Mesendoderm (in vitro differentiated cells): Measurements from ENCODE around the gene NECAB3.

Experiments
- DNase-seq: peaks from one replicate; pipeline ENCODE4 v3.0.0; 2013
- H2AK5ac ChIP-seq: 2 replicates; pipeline ENCODE4 v1.6.1; 2013; ENCODE audit warnings: low read length, inconsistent platforms
- H2BK120ac ChIP-seq: 2 replicates; pipeline ENCODE4 v1.6.1; 2013; ENCODE audit warnings: low read depth, mild to moderate bottlenecking, low read length, moderate library complexity, mixed read lengths
- H2BK15ac ChIP-seq: replicated peaks from 2 replicates; pipeline ENCODE4 v1.6.1; 2013; ENCODE audit warnings: low read depth, mild to moderate bottlenecking, moderate library complexity
- H2BK5ac ChIP-seq: 2 replicates; pipeline ENCODE4 v1.6.1; 2013; ENCODE audit warnings: low read length, inconsistent platforms
- H3K18ac ChIP-seq: 2 replicates; pipeline ENCODE4 v1.6.1; 2013; ENCODE audit warnings: mild to moderate bottlenecking, low read length, mixed read lengths
- H3K23ac ChIP-seq: one replicate; pipeline ENCODE4 v1.6.1; 2013; ENCODE audit warnings: low read length
- H3K27ac ChIP-seq: 2 replicates; pipeline ENCODE4 v1.5.1; 2013; ENCODE audit warnings: low read depth, mild to moderate bottlenecking, inconsistent platforms, low read length, moderate library complexity
- H3K27me3 ChIP-seq: 2 replicates; pipeline ENCODE4 v1.6.1; 2013; ENCODE audit warnings: low read length, control low read depth, mild to moderate bottlenecking, inconsistent platforms; ENCODE audit not compliant: insufficient read depth, poor library complexity
- H3K36me3 ChIP-seq: 2 replicates; pipeline ENCODE4 v1.6.1; 2013; ENCODE audit warnings: low read length, inconsistent platforms; ENCODE audit not compliant: control insufficient read depth, insufficient read depth
- H3K4ac ChIP-seq: one replicate; pipeline ENCODE4 v1.6.1; 2013; ENCODE audit warnings: low read depth, mild to moderate bottlenecking, low read length, moderate library complexity
- H3K4me1 ChIP-seq: 2 replicates; pipeline ENCODE4 v1.6.1; 2013; ENCODE audit warnings: low read depth, low read length, inconsistent platforms; ENCODE audit not compliant: control insufficient read depth
- H3K4me2 ChIP-seq: 2 replicates; pipeline ENCODE4 v1.6.1; 2013; ENCODE audit warnings: low read length
- H3K4me3 ChIP-seq: 2 replicates; pipeline ENCODE4 v1.5.1; 2013; ENCODE audit warnings: mild to moderate bottlenecking, low read length
- H3K56ac ChIP-seq: one replicate; pipeline ENCODE4 v1.6.1; 2013; ENCODE audit warnings: low read length
- H3K79me1 ChIP-seq: 2 replicates; pipeline ENCODE4 v1.6.1; 2013; ENCODE audit warnings: low read length, inconsistent platforms
- H3K79me2 ChIP-seq: 2 replicates; pipeline ENCODE4 v1.6.1; 2013; ENCODE audit warnings: mild to moderate bottlenecking, low read length; ENCODE audit not compliant: control insufficient read depth, insufficient read depth
- H3K9ac ChIP-seq: 2 replicates; pipeline ENCODE4 v1.6.1; 2013; ENCODE audit warnings: low read length, inconsistent platforms
- H4K5ac ChIP-seq: one replicate; pipeline ENCODE4 v1.6.1; 2013; ENCODE audit warnings: low read length
- H4K8ac ChIP-seq: one replicate; pipeline ENCODE4 v1.6.1; 2013; ENCODE audit warnings: low read depth, mild to moderate bottlenecking, control low read depth, low read length, moderate library complexity
- WGBS: extraction: QIAGEN DNeasy Blood & Tissue Kit; methylation state at CpG from one replicate; pipeline ENCODE4 v1.1.7; 2013; ENCODE audit warnings: low lambda C conversion rate, missing lambda C conversion rate; ENCODE audit not compliant: insufficient coverage; ENCODE audit errors: extremely low coverage; 5-methylcytosine and 5-hydroxymethylcytosine counted together

The NECAB3 gene

DNA sequence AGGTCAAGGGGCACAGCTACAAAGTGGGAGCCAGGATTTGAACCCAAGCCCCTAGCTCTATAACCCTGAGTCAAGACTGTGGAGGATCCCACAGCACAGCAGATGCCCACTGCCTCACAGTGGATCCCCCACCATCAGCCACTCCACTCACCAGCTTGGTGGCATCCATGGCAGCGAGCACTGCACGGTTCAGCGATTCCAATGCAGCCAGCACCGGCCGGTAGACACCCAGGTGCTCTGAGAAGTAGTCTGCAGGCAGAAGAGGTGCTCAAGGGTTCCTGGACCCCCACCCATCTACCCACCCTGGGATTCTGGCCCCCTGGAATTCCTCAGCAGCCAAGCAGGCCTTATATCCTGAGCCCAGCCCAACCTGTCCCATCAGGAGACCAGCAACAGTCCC, 5.0 kb downstream of the NECAB3 start:
- Histone ChIP-seq H3K79me1 (peaks cover 8% of the 10 kb centered on the region), H4K8ac (no peak overlapping the region), H2BK15ac (no peak overlapping the region), H2BK120ac (no peak overlapping the region), H4K5ac (no peak overlapping the region), H3K4me2 (no peak overlapping the region), H3K18ac (no peak overlapping the region), H2AK5ac (no peak overlapping the region), H3K4ac (no peak overlapping the region), H3K36me3 (peaks cover 5% of the 10 kb centered on the region), H3K9ac (no peak overlapping the region), H3K79me2 (peaks cover 2% of the 10 kb centered on the region), H3K56ac (no peak overlapping the region), H3K27me3 (no peaks in the 10 kb centered on the region), H3K4me3 (no peak overlapping the region), H3K27ac (no peak overlapping the region), H3K4me1 (peaks cover 10% of the 10 kb centered on the region), H3K23ac (no peak overlapping the region), H2BK5ac (no peak overlapping the region)
- WGBS, result no CpG with 5 or more reads among the region's 5 CpGs
- DNase-seq, result no peak

DNA sequence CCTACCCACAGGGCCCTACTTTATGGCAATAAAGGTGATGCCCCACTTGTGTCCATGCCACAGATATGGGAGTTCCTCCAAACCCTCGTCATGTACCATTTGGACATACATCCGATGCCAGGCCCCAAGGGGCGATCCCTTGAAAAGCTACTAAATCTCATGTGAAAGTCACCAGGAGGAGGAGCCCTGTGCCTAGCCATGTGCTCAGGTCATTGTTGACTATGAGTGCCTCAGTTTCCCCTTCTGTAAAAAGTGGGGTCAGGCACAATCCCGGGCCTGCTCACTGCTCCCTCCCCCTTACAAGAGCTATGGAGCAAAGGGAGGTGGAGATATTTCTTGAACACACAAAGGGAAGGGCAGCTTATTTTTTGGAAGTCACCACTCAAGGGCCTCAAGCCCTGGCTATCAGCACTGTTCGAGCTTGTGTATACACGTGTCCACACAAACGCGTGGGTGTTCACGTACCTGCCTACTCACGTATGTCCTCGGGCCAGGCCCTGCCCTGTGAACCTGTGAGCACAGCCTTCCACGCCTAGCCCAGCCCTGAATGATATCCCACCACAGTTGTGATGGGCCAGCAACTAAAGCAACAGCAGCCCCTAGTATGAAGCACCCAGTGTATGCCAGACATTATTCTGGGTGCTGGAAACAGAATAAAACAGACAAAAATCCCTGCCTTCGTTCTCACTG, 5.6 kb downstream of the NECAB3 start:
- Histone ChIP-seq H3K18ac (no peak overlapping the region), H4K8ac (no peak overlapping the region), H4K5ac (no peak overlapping the region), H3K79me2 (peaks cover 2% of the 10 kb centered on the region), H2BK15ac (no peak overlapping the region), H3K27me3 (no peaks in the 10 kb centered on the region), H3K36me3 (peaks cover 5% of the 10 kb centered on the region), H3K4me2 (no peak overlapping the region), H2BK5ac (no peak overlapping the region), H3K4ac (no peak overlapping the region), H3K4me3 (no peak overlapping the region), H3K23ac (no peak overlapping the region), H3K4me1 (peaks cover 12% of the 10 kb centered on the region), H3K9ac (no peak overlapping the region), H2BK120ac (no peak overlapping the region), H3K27ac (no peak overlapping the region), H3K56ac (no peak overlapping the region), H2AK5ac (no peak overlapping the region), H3K79me1 (peaks cover 6% of the 10 kb centered on the region)
- no CpG with 5 or more reads among the region's 13 CpGs for WGBS
- no peak for DNase-seq

DNA sequence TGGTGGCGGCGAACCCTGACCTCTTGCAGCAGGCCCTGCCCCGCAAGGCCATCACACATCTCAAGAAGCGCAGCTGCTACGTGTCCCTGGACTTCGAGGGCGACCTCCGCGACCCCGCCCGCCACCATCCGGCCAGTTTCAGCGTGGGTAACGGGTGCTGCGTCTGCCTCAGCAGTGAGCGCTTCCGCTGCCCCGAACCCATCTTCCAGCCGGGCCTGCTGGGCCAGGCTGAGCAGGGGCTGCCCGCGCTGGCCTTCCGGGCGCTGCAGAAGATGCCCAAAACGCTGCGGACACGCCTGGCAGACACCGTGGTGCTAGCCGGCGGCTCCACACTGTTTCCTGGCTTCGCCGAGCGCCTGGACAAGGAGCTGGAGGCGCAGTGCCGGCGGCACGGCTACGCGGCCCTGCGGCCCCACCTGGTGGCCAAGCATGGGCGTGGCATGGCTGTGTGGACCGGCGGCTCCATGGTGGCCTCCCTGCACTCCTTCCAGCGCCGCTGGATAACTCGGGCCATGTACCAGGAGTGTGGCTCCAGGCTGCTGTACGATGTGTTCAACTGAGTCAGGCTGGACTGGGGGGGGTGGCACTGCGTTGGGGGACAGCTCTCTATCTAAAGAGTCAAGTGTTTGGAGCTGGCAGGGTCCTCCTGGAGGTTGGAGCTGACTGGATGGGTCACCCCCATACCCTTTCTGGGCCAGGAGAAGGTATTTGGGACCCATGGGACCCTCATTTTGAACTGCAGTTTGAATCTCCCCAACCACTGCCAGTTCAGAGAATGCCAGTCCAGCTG, 6.4 kb downstream of the NECAB3 start:
- DNase-seq, result peak; percentile 75
- Histone ChIP-seq H3K27me3 (no peaks in the 10 kb centered on the region), H3K4me2 (peak overlapping the region; percentile 42), H3K23ac (no peak overlapping the region), H4K5ac (no peak overlapping the region), H2BK15ac (no peak overlapping the region), H2BK5ac (no peak overlapping the region), H2AK5ac (no peak overlapping the region), H3K36me3 (peaks cover 5% of the 10 kb centered on the region), H3K56ac (peak overlapping the region; percentile 84), H3K79me2 (no peaks in the 10 kb centered on the region), H3K9ac (peak overlapping the region; percentile 66), H3K79me1 (peaks cover 2% of the 10 kb centered on the region), H3K27ac (no peak overlapping the region), H3K4me1 (peaks cover 9% of the 10 kb centered on the region), H3K4ac (no peak overlapping the region), H3K4me3 (no peak overlapping the region), H2BK120ac (no peak overlapping the region), H4K8ac (no peak overlapping the region), H3K18ac (no peak overlapping the region)
- no CpG with 5 or more reads among the region's 47 CpGs for WGBS

DNA sequence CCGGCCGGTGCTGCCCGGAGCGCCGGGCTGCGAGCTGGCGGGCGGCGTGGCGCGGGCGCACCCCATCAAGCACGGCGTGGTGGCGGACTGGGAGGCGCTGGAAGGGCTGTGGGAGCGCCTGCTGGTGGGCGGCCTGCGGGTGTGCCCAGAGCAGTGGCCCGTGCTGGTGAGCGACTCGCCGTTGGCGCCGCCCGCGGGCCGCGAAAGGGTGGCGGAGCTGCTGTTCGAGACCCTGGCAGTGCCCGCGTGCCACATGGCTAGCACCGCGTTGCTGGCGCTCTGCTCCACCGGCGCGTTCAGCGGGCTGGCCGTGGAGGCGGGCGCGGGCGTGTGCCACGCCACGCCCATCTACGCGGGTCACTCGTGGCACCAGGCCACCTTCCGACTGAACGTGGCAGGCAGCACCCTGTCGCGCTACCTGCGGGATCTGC, 7.0 kb downstream of the NECAB3 start:
- no peak overlapping the region for H2AK5ac ChIP-seq
- H4K5ac ChIP-seq, result no peak overlapping the region
- H4K8ac ChIP-seq, result no peak overlapping the region
- peak overlapping the region; percentile 42 for H3K4me2 ChIP-seq
- H3K36me3 ChIP-seq, result peaks cover 5% of the 10 kb centered on the region
- H3K4me1 ChIP-seq, result peaks cover 8% of the 10 kb centered on the region
- no peak overlapping the region for H2BK15ac ChIP-seq
- H3K56ac ChIP-seq, result peak overlapping the region; percentile 84
- H3K9ac ChIP-seq, result peak overlapping the region; percentile 66
- H2BK120ac ChIP-seq, result no peak overlapping the region
- WGBS, result no CpG with 5 or more reads among the region's 55 CpGs
- H3K18ac ChIP-seq, result no peak overlapping the region
- DNase-seq, result no peak
- no peak overlapping the region for H3K23ac ChIP-seq
- H3K4ac ChIP-seq, result no peak overlapping the region
- H3K27ac ChIP-seq, result no peak overlapping the region
- no peaks in the 10 kb centered on the region for H3K79me2 ChIP-seq
- no peaks in the 10 kb centered on the region for H3K79me1 ChIP-seq
- H3K4me3 ChIP-seq, result no peak overlapping the region
- no peaks in the 10 kb centered on the region for H3K27me3 ChIP-seq
- H2BK5ac ChIP-seq, result no peak overlapping the region

DNA sequence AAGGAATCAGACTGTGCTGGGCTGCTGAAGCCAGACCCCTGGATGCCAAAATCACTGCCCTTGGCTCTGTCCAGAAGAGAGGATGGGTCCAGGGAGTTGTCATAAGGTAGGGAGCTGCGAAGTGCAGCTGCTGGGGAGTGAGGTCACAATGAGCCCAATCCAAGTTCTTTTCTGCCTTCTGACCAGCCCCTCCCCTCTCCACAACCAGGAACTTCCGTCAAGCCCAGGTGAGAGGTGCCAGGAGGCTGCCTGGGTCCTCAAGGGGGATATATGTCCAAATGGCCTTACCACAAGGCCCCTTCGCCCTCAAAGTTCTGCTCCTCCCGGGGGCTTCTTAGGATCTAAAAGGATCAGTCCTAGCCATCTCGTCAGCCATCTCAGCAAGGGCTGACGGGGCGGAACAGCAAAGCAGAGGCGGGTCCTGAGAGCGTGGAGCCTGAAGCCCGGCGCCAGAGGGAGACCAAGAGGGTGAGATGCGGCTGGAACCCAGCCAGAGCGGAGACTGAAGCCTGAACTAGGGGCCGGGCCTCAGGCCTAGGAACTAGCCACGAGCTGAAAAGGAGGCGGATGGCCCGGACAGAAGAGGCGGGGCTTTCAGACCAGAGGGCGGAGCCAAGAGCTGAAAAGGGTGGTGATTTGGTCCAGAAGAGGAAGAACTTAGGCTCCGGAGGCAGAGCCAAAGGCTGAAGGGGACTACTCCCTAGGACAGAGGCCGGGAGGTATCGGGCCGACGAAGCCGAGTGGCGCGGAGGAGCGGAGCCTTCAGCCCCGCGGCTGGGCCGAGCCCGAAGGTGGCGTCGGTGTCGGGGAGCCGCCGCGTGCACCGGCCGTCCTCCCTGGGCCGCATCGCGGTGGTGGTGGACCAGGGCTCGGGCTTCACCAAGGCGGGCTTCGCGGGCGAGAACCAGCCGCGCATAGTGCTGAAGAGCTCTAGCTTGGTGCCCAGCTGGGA, 7.7 kb downstream of the NECAB3 start, which contains the start of gene ACTL10:
Gene ACTL10 (plus strand): TSS at position 651 of the 952 bp plus-strand sequence. CDS start 555 bp downstream, outside the sequence.
- Histone ChIP-seq H3K56ac (peak within 1 kb of the TSS; percentile 84), H3K4me2 (peak within 1 kb of the TSS; percentile 42), H2BK5ac (no peak within 1 kb of the TSS), H2AK5ac (no peak within 1 kb of the TSS), H3K9ac (peak within 1 kb of the TSS; percentile 66), H3K18ac (no peak within 1 kb of the TSS), H3K27me3 (no peaks in the 10 kb centered on the region), H3K27ac (no peak within 1 kb of the TSS), H4K8ac (no peak within 1 kb of the TSS), H3K4me1 (peaks cover 8% of the 10 kb centered on the region), H3K79me1 (no peaks in the 10 kb centered on the region), H3K4ac (no peak within 1 kb of the TSS), H2BK15ac (no peak within 1 kb of the TSS), H2BK120ac (no peak within 1 kb of the TSS), H3K23ac (no peak within 1 kb of the TSS), H3K4me3 (no peak within 1 kb of the TSS), H3K79me2 (no peaks in the 10 kb centered on the region), H4K5ac (no peak within 1 kb of the TSS), H3K36me3 (peaks cover 5% of the 10 kb centered on the region)
- peak; percentile 95 for DNase-seq
- no CpG with 5 or more reads among the region's 50 CpGs for WGBS
